GM18526 (cell line): ENCODE results near the gene FRMD4A.

Experiments
- POLR2A ChIP-seq: IDR thresholded peaks from 3 replicates; pipeline ENCODE4 v1.6.1; 2011; ENCODE audit not compliant: insufficient read length; ENCODE audit errors: extremely low read depth

Gene FRMD4A

GRCh38 chr10:13668126-13668525 is 662.6 kb downstream of the FRMD4A start:
- no peak for TF ChIP-seq POLR2A

GRCh38 chr10:13665516-13666262 is 665.0 kb downstream of the FRMD4A start:
- no peak for TF ChIP-seq POLR2A

GRCh38 chr10:13661256-13661655 is 669.5 kb downstream of the FRMD4A start:
- no peak for TF ChIP-seq POLR2A

- TF ChIP-seq POLR2A = no peak
Observed at GRCh38 chr10:13660551-13660920, 670.2 kb downstream of the FRMD4A start.

- no peak for TF ChIP-seq POLR2A
Observed at GRCh38 chr10:13659887-13660550, 670.7 kb downstream of the FRMD4A start.

- no peak for TF ChIP-seq POLR2A
Observed at GRCh38 chr10:13658871-13659685, 671.6 kb downstream of the FRMD4A start.

GRCh38 chr10:13658264-13658663 is 672.5 kb downstream of the FRMD4A start:
- TF ChIP-seq POLR2A = no peak

- TF ChIP-seq POLR2A = no peak
Observed at GRCh38 chr10:13657101-13657680, 673.5 kb downstream of the FRMD4A start.

GRCh38 chr10:13656337-13657100 is 674.2 kb downstream of the FRMD4A start:
- TF ChIP-seq POLR2A = no peak

- TF ChIP-seq POLR2A = no peak
Observed at GRCh38 chr10:13654846-13655245, 675.9 kb downstream of the FRMD4A start.

GRCh38 chr10:13654118-13654830 is 676.5 kb downstream of the FRMD4A start:
- TF ChIP-seq POLR2A = no peak

- TF ChIP-seq POLR2A = no peak
Observed at GRCh38 chr10:13652860-13653259, 677.9 kb downstream of the FRMD4A start.

- no peak for TF ChIP-seq POLR2A
Observed at GRCh38 chr10:13651969-13652720, 678.6 kb downstream of the FRMD4A start.

- TF ChIP-seq POLR2A = no peak
Observed at GRCh38 chr10:13650961-13651360, 679.8 kb downstream of the FRMD4A start.
